PC-9 (cell line): Measurements from ENCODE around the gene DPY19L3.

Experiments used
- EZH2 ChIP-seq: fragments of 200-600 bp; sonication (generic); IDR thresholded peaks from 2 replicates; pipeline ENCODE4 v1.8.0; 2017; ENCODE audit warnings: antibody characterized with exemption, low read depth
- TF ChIP-seq, protein P1 (sequence below): fragments of 200-600 bp; sonication (generic); conservative IDR thresholded peaks from 2 replicates; pipeline ENCODE4 v1.6.1; 2017; ENCODE audit warnings: mixed run types, antibody characterized with exemption, mild to moderate bottlenecking, moderate library complexity

DNA sequence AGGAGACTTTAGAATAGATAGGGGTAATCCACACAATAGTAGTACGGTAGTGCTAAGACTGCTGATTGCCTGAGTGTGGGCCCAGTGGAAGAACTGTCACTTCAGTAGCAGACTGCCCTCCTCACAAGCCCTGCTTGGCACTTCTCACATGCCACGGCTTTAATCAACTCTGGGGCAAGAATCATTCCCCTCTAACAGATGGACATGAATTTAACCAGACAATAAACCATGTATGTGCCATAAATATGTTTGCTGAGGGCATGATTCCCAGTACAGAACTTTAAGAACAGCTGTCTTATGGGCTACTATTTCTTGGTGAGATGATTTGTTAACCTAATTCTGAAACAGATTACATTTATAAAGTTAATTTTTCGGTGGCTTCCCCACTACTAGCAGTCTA is 22.0 kb downstream of the DPY19L3 start:
- TF ChIP-seq, protein P1, sequence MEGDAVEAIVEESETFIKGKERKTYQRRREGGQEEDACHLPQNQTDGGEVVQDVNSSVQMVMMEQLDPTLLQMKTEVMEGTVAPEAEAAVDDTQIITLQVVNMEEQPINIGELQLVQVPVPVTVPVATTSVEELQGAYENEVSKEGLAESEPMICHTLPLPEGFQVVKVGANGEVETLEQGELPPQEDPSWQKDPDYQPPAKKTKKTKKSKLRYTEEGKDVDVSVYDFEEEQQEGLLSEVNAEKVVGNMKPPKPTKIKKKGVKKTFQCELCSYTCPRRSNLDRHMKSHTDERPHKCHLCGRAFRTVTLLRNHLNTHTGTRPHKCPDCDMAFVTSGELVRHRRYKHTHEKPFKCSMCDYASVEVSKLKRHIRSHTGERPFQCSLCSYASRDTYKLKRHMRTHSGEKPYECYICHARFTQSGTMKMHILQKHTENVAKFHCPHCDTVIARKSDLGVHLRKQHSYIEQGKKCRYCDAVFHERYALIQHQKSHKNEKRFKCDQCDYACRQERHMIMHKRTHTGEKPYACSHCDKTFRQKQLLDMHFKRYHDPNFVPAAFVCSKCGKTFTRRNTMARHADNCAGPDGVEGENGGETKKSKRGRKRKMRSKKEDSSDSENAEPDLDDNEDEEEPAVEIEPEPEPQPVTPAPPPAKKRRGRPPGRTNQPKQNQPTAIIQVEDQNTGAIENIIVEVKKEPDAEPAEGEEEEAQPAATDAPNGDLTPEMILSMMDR = no peak
- TF ChIP-seq EZH2 = no peak
